Left ventricle myocardium inferior (tissue), 1 donor: ENCODE data around the gene HMCN2. TPM values are rescaled to one million over a fixed set of nuclear protein-coding genes. Genes with fewer than 3 reads are reported as not detected.

Experiments used
- DNase-seq: peaks from one replicate; pipeline ENCODE4 v3.0.0-alpha.2; 2020
- H3K27ac ChIP-seq: fragments of 200-600 bp; replicated peaks from 2 replicates; pipeline ENCODE4 v1.8.0; 2021
- H3K27me3 ChIP-seq: fragments of 200-600 bp; 2 replicates; pipeline ENCODE4 v1.8.0; 2021; ENCODE audit warnings: low read depth
- H3K36me3 ChIP-seq: fragments of 200-600 bp; 2 replicates; pipeline ENCODE4 v1.8.0; 2021
- H3K4me1 ChIP-seq: fragments of 200-600 bp; 2 replicates; pipeline ENCODE4 v1.8.0; 2021
- H3K4me3 ChIP-seq: fragments of 200-600 bp; 2 replicates; pipeline ENCODE4 v1.8.0; 2021; ENCODE audit warnings: mild to moderate bottlenecking, moderate library complexity
- H3K9me3 ChIP-seq: fragments of 200-600 bp; replicated peaks from 2 replicates; pipeline ENCODE4 v1.8.0; 2021
- CTCF ChIP-seq: fragments of 200-600 bp; IDR thresholded peaks from 2 replicates; pipeline ENCODE4 v1.8.0; 2021; ENCODE audit warnings: antibody characterized with exemption, mild to moderate bottlenecking, borderline replicate concordance
- intact Hi-C: fragments of 100-400 bp; cut with micrococcal nuclease; formaldehyde crosslinking; loops from one replicate; pipeline ENCODE4 v1.11.0; 2022
- total RNA-seq: library from RNA; stranded (reverse); fragmentation: NEBNext Ultra II Directional; extraction: Animal tissue kit (Norgen Biotek cat#: 25700); gene quantifications from one replicate; pipeline ENCODE4 v1.2.1, GENCODE V29; 2021
- donor health status: DM: no; HTN: yes; CAD: no; lungs with severe emphysema.

The HMCN2 gene
- total RNA-seq, 1 donor from 2014 or later = 5.5 TPM

GRCh38 chr9:130263601-130264413, 1.8 kb upstream of the HMCN2 start:
- intact Hi-C loops = no loop called here
- Histone ChIP-seq H3K27me3 (peaks cover 100% of the 10 kb centered on the region), H3K27ac (peak overlapping the region; percentile 44), H3K36me3 (no peaks in the 10 kb centered on the region), H3K4me3 (no peak overlapping the region), H3K9me3 (no peaks in the 10 kb centered on the region), H3K4me1 (peaks cover 36% of the 10 kb centered on the region)
- DNase-seq = no peak
- peak; percentile 38 for TF ChIP-seq CTCF

GRCh38 chr9:130264414-130265350, 878 bp upstream of the HMCN2 start:
- Histone ChIP-seq H3K4me1 (peaks cover 36% of the 10 kb centered on the region), H3K27me3 (peaks cover 93% of the 10 kb centered on the region), H3K4me3 (peak overlapping the region; percentile 65), H3K9me3 (no peaks in the 10 kb centered on the region), H3K27ac (peak overlapping the region; percentile 61), H3K36me3 (no peaks in the 10 kb centered on the region)
- DNase-seq = no peak
- TF ChIP-seq CTCF = no peak
- intact Hi-C loops = no loop called here

- H3K36me3 ChIP-seq = no peaks in the 10 kb centered on the region
- TF ChIP-seq CTCF = no peak
- DNase-seq = no peak
- peaks cover 75% of the 10 kb centered on the region for H3K27me3 ChIP-seq
- H3K9me3 ChIP-seq = no peaks in the 10 kb centered on the region
- intact Hi-C loops = no loop called here
- peak overlapping the region; percentile 65 for H3K4me3 ChIP-seq
- peak overlapping the region; percentile 61 for H3K27ac ChIP-seq
- peaks cover 51% of the 10 kb centered on the region for H3K4me1 ChIP-seq
These were observed 907 bp downstream of the HMCN2 start for GRCh38 chr9:130266236-130267098.

GRCh38 chr9:130267930-130268329, 2.4 kb downstream of the HMCN2 start:
- intact Hi-C loops = no loop called here
- peaks cover 60% of the 10 kb centered on the region for H3K27me3 ChIP-seq
- DNase-seq = no peak
- H3K4me1 ChIP-seq = peaks cover 56% of the 10 kb centered on the region
- TF ChIP-seq CTCF = no peak
- no peaks in the 10 kb centered on the region for H3K9me3 ChIP-seq
- no peaks in the 10 kb centered on the region for H3K36me3 ChIP-seq
- H3K4me3 ChIP-seq = peak overlapping the region; percentile 25
- H3K27ac ChIP-seq = peak overlapping the region; percentile 64
